HEK293T (cell line): Measurements from ENCODE around the gene PRELID3B.
A peak's percentile ranks its signal among the peaks of the same experiment; 100 is the strongest.

Experiments
- BHLHE40 ChIP-seq: fragments of 450-650 bp; IDR thresholded peaks from 2 replicates; pipeline ENCODE4 v1.6.1; 2016; ENCODE audit warnings: mild to moderate bottlenecking, moderate library complexity, borderline replicate concordance
- ELF4 ChIP-seq: fragments of 450-650 bp; IDR thresholded peaks from 2 replicates; pipeline ENCODE4 v1.6.1; 2017; ENCODE audit warnings: antibody characterized with exemption
- FOXK2 ChIP-seq: fragments of 450-650 bp; IDR thresholded peaks from 2 replicates; pipeline ENCODE4 v1.6.1; 2016; ENCODE audit warnings: mild to moderate bottlenecking
- FOXM1 ChIP-seq: fragments of 450-650 bp; IDR thresholded peaks from 2 replicates; pipeline ENCODE4 v1.6.1; 2017; ENCODE audit warnings: mild to moderate bottlenecking, borderline replicate concordance
- HDGF ChIP-seq: fragments of 450-650 bp; IDR thresholded peaks from 2 replicates; pipeline ENCODE4 v1.6.1; 2017; ENCODE audit warnings: antibody characterized with exemption, borderline replicate concordance
- L3MBTL2 ChIP-seq: fragments of 450-650 bp; conservative IDR thresholded peaks from 2 replicates; pipeline ENCODE4 v1.6.1; 2016; ENCODE audit warnings: mild to moderate bottlenecking
- NFRKB ChIP-seq: fragments of 450-650 bp; IDR thresholded peaks from 2 replicates; pipeline ENCODE4 v1.6.1; 2016; ENCODE audit warnings: mild to moderate bottlenecking, moderate library complexity
- SP1 ChIP-seq: fragments of 450-650 bp; IDR thresholded peaks from 2 replicates; pipeline ENCODE4 v1.6.1; 2017
- TF ChIP-seq, protein P1 (sequence below): fragments of 450-650 bp; IDR thresholded peaks from 2 replicates; pipeline ENCODE4 v1.6.1; 2016

GRCh38 chr20:59020938-59021551 lies 21.5 kb downstream of the PRELID3B start:
- TF ChIP-seq FOXM1 (no peak), BHLHE40 (no peak), FOXK2 (no peak), ELF4 (no peak), SP1 (no peak), L3MBTL2 (no peak), HDGF (no peak), NFRKB (no peak)
- TF ChIP-seq, protein P1, sequence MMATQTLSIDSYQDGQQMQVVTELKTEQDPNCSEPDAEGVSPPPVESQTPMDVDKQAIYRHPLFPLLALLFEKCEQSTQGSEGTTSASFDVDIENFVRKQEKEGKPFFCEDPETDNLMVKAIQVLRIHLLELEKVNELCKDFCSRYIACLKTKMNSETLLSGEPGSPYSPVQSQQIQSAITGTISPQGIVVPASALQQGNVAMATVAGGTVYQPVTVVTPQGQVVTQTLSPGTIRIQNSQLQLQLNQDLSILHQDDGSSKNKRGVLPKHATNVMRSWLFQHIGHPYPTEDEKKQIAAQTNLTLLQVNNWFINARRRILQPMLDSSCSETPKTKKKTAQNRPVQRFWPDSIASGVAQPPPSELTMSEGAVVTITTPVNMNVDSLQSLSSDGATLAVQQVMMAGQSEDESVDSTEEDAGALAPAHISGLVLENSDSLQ = peak; percentile 49
